ENCODE measurements around the gene LLGL1.

Gene LLGL1

GRCh38 chr17:18225121-18225641 lies at the start of gene LLGL1:
Gene LLGL1 (plus strand): TSS chr17:18225635. CDS start chr17:18225683, 48 bp downstream.
- in situ Hi-C loops (cut with MboI; ENCODE audit: low sequenced_read_pairs, unreplicated experiment): no loop called here
- TF ChIP-seq CTCF (IDR thresholded peaks at IDR 0.05; ENCODE audit: borderline replicate concordance, control extremely low read depth, extremely low read depth, insufficient read depth, missing control alignments): no peak
- peak; percentile 99 for DNase-seq (ENCODE audit: low spot score)

- in situ Hi-C loops (cut with MboI; ENCODE audit: low sequenced_read_pairs, unreplicated experiment): no loop called here
Measured at GRCh38 chr17:18176176-18176575, 49.3 kb upstream of the LLGL1 start.

GRCh38 chr17:18177133-18177532 lies 48.3 kb upstream of the LLGL1 start:
- DNase-seq (ENCODE audit: low spot score): no peak
- TF ChIP-seq CTCF (IDR thresholded peaks at IDR 0.05; ENCODE audit: borderline replicate concordance, control extremely low read depth, extremely low read depth, insufficient read depth, missing control alignments): no peak
- in situ Hi-C loops (cut with MboI; ENCODE audit: low sequenced_read_pairs, unreplicated experiment): no loop called here

More at GRCh38 chr17:18176176-18176575, 49.3 kb upstream of the LLGL1 start:
- no peak for TF ChIP-seq CTCF (IDR thresholded peaks at IDR 0.05; ENCODE audit: borderline replicate concordance, control extremely low read depth, extremely low read depth, insufficient read depth, missing control alignments)
- DNase-seq (ENCODE audit: low spot score): no peak

- TF ChIP-seq CTCF (IDR thresholded peaks at IDR 0.05; ENCODE audit: borderline replicate concordance, control extremely low read depth, extremely low read depth, insufficient read depth, missing control alignments): no peak
- in situ Hi-C loops (cut with MboI; ENCODE audit: low sequenced_read_pairs, unreplicated experiment): no loop called here
- DNase-seq (ENCODE audit: low spot score): no peak
Measured at GRCh38 chr17:18177722-18178121, 47.7 kb upstream of the LLGL1 start.

GRCh38 chr17:18179196-18179595 lies 46.2 kb upstream of the LLGL1 start:
- TF ChIP-seq CTCF (IDR thresholded peaks at IDR 0.05; ENCODE audit: borderline replicate concordance, control extremely low read depth, extremely low read depth, insufficient read depth, missing control alignments): no peak
- in situ Hi-C loops (cut with MboI; ENCODE audit: low sequenced_read_pairs, unreplicated experiment): no loop called here
- DNase-seq (ENCODE audit: low spot score): no peak

- in situ Hi-C loops (cut with MboI; ENCODE audit: low sequenced_read_pairs, unreplicated experiment): no loop called here
- no peak for TF ChIP-seq CTCF (IDR thresholded peaks at IDR 0.05; ENCODE audit: borderline replicate concordance, control extremely low read depth, extremely low read depth, insufficient read depth, missing control alignments)
- no peak for DNase-seq (ENCODE audit: low spot score)
Measured at GRCh38 chr17:18179804-18180203, 45.6 kb upstream of the LLGL1 start.

Data from GM13976 (cell line).